GM18951 (cell line): ENCODE results near the gene FAM20A.

ENCODE experiments used
- POLR2A ChIP-seq: IDR thresholded peaks from 4 replicates; pipeline ENCODE4 v1.6.1; 2011; ENCODE audit warnings: mild to moderate bottlenecking; ENCODE audit not compliant: insufficient read length, insufficient read depth; ENCODE audit errors: extremely low read depth
- in situ Hi-C: fragments of 300-500 bp; cut with MboI; formaldehyde crosslinking; loops from one replicate; pipeline ENCODE4 v1.12.0; 2022; ENCODE audit warnings: low sequenced_read_pairs, mixed read lengths, inconsistent platforms; ENCODE audit not compliant: unreplicated experiment

The FAM20A gene

GRCh38 chr17:68600931-68601564 is at the start of gene FAM20A:
FAM20A (minus strand) TSS chr17:68601367; CDS start chr17:68600666, 701 bp downstream.
- in situ Hi-C loops, result no loop called here
- TF ChIP-seq POLR2A, result no peak

GRCh38 chr17:68649324-68649723 is 48.2 kb upstream of the FAM20A start:
- in situ Hi-C loops, result no loop called here
- TF ChIP-seq POLR2A, result no peak

- in situ Hi-C loops, result no loop called here
- no peak for TF ChIP-seq POLR2A
Measured at GRCh38 chr17:68646626-68647526, 45.7 kb upstream of the FAM20A start.

- in situ Hi-C loops, result no loop called here
- no peak for TF ChIP-seq POLR2A
Measured at GRCh38 chr17:68642118-68642412, 40.9 kb upstream of the FAM20A start.

GRCh38 chr17:68641276-68642117 is 40.3 kb upstream of the FAM20A start:
- in situ Hi-C loops, result no loop called here
- TF ChIP-seq POLR2A, result no peak

GRCh38 chr17:68640242-68640989 is 39.2 kb upstream of the FAM20A start:
- TF ChIP-seq POLR2A, result no peak
- in situ Hi-C loops, result no loop called here

- in situ Hi-C loops, result no loop called here
- TF ChIP-seq POLR2A, result no peak
Measured at GRCh38 chr17:68634345-68634876, 33.2 kb upstream of the FAM20A start.

- in situ Hi-C loops, result no loop called here
- no peak for TF ChIP-seq POLR2A
Measured at GRCh38 chr17:68628576-68628957, 27.4 kb upstream of the FAM20A start.

GRCh38 chr17:68627956-68628575 is 26.9 kb upstream of the FAM20A start:
- no peak for TF ChIP-seq POLR2A
- in situ Hi-C loops, result no loop called here

GRCh38 chr17:68624381-68624780 is 23.2 kb upstream of the FAM20A start:
- no peak for TF ChIP-seq POLR2A
- in situ Hi-C loops, result no loop called here

GRCh38 chr17:68623811-68624210 is 22.6 kb upstream of the FAM20A start:
- TF ChIP-seq POLR2A, result no peak
- in situ Hi-C loops, result no loop called here

- TF ChIP-seq POLR2A, result no peak
- in situ Hi-C loops, result no loop called here
Measured at GRCh38 chr17:68622423-68622822, 21.3 kb upstream of the FAM20A start.
